SJCRH30 (cell line): ENCODE measurements around the gene PTH2. TPM values are rescaled to one million over a fixed set of nuclear protein-coding genes. Genes with fewer than 3 reads are reported as not detected.
"Not testable (repeated sequence)": the region's sequence is repeated elsewhere in the genome, so short reads cannot be mapped to it uniquely, and the experiment has no call there.

ENCODE experiments used
- DNase-seq, 2 experiments: peaks; one replicate each; pipeline ENCODE4 v3.0.0-alpha.2; 2015 to 2020
- H3K27ac ChIP-seq: fragments of 250-450 bp; sonication (Bioruptor Pico); 2 replicates; pipeline ENCODE4 v1.5.1; 2020; ENCODE audit warnings: mild to moderate bottlenecking, moderate library complexity
- H3K27me3 ChIP-seq: fragments of 250-450 bp; sonication (Bioruptor Pico); 2 replicates; pipeline ENCODE4 v1.5.1; 2020; ENCODE audit warnings: mild to moderate bottlenecking, moderate library complexity
- H3K36me3 ChIP-seq: fragments of 250-450 bp; sonication (Bioruptor Pico); 2 replicates; pipeline ENCODE4 v1.5.1; 2020; ENCODE audit warnings: mild to moderate bottlenecking, moderate library complexity
- H3K4me1 ChIP-seq: fragments of 250-450 bp; sonication (Bioruptor Pico); 2 replicates; pipeline ENCODE4 v1.5.1; 2020; ENCODE audit warnings: mild to moderate bottlenecking, moderate library complexity
- H3K4me3 ChIP-seq: fragments of 250-450 bp; sonication (Bioruptor Pico); 2 replicates; pipeline ENCODE4 v1.5.1; 2020; ENCODE audit warnings: mild to moderate bottlenecking, moderate library complexity
- H3K9me3 ChIP-seq: fragments of 250-450 bp; sonication (Bioruptor Pico); replicated peaks from 2 replicates; pipeline ENCODE4 v1.5.1; 2020; ENCODE audit warnings: mild to moderate bottlenecking, moderate library complexity
- total RNA-seq: library from RNA; depleted of rRNA; stranded (reverse); fragments of >200 nt; shearing (Covaris generic); gene quantifications from 2 replicates; pipeline ENCODE4 v1.2.3, GENCODE V29; 2014

PTH2 gene
- total RNA-seq, 1 experiment from 2014 or later: not detected

DNA sequence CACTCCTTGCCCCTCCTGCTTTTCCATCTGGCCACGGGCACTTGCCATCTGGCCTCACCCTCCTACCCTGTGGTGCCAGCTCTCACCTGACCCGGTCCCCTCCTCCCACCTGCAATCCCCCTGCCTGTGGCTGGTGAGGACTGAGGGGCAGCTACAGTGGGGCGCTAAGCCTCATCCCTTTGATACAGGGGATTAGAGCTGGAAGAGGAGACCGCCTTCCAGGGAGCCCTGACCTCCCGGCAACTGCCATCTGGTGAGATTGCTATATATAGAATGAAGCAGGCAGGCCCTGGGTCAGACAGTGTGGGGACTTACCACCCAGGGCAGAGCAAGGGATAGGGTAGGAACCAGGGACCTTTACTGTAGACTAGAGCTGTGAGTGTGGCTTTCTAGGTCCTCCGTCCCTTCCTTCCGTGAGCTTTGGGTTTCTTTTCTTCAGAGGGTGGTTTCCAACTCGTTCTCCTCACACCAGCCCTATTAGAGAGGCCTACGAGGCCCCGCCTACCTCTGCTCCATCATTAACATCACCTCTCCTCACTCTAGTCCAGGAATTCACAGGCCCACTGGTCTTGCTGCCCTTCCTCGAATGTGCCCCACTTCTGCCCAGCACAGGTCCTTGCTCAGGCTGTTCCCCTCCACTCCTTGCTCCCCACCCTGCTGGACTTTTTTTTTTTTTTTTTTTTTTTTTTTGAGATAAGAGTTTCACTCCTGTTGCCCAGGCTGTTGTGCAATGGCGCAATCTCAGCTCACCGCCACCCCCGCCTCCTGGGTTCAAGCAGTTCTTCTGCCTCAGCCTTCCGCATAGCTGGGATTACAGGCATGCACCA is 27.4 kb downstream of the PTH2 start:
- H3K4me3 ChIP-seq: no peak overlapping the region
- peaks cover 16% of the 10 kb centered on the region for H3K27me3 ChIP-seq
- H3K9me3 ChIP-seq: no peaks in the 10 kb centered on the region
- H3K36me3 ChIP-seq: no peaks in the 10 kb centered on the region
- no peak overlapping the region for H3K27ac ChIP-seq
- no peak for DNase-seq
- no peaks in the 10 kb centered on the region for H3K4me1 ChIP-seq

DNA sequence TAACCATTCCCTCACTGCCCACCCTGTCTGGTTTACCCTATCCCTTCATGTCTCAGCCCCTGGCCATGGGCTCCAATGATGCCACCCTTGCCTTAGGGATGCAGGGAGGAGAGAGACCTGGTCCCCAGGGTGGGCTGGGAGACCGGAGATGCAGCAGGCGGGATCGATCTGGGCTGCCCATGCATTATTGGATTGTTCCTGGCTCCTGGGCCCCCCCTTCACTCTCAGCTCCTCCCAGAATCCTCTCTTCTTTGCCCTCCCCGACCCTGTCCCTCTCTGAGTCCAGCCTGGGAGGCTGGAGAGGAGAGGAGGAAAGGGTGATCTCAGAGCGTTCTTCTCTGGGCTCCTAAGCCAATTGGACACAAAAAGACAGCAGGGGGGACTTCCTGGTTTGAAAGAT is 29.4 kb downstream of the PTH2 start:
- DNase-seq: no peak
- Histone ChIP-seq H3K27ac (no peak overlapping the region), H3K27me3 (peaks cover 11% of the 10 kb centered on the region), H3K4me3 (no peak overlapping the region), H3K9me3 (no peaks in the 10 kb centered on the region), H3K36me3 (no peaks in the 10 kb centered on the region), H3K4me1 (no peaks in the 10 kb centered on the region)

DNA sequence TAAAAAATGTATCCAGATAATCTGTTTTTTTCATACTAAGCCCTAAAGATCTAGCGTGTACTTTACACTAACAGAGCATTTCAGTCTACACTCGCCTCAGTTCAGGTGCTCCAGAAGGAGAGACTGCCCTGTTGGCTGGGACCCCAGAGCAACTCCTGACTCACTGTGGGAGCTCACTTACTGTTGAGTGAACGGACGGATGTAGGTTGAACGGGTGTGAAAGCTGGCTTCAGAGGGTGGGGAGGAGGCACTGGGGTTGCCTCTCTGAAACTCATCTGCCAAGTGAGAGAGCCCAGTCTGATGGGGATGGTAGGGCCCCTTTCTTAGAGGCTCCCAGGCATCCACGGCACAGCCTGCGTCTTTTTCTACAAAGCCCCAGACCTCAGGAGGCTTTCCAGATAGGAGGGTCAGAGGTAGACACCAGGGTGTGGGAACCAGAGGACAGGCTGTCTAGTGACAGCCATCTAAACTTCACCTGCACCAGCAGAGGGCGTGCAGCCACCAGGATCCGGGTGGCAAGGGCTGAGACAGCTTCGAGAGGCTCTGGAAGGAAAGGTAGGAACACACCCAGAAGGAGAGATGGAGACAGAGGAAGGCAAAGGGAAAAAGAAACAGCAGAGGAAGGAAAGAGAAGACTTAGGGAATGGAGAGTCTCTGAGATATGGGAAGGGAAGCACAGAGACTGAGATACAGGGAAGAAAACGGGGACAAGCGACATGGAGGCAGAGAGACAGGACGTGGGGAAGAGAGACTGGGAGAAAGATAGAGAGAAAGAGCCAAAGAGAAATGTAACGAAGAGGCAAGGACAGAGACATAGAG is 31.5 kb downstream of the PTH2 start:
- Histone ChIP-seq H3K9me3 (no peaks in the 10 kb centered on the region), H3K27me3 (peaks cover 11% of the 10 kb centered on the region), H3K27ac (no peak overlapping the region), H3K4me1 (no peaks in the 10 kb centered on the region), H3K36me3 (no peaks in the 10 kb centered on the region), H3K4me3 (no peak overlapping the region)
- peak; percentile 73 to 87 for DNase-seq

GRCh38 chr19:49390929-49391359 is 32.3 kb downstream of the PTH2 start:
- H3K4me3 ChIP-seq: no peak overlapping the region
- H3K27ac ChIP-seq: no peak overlapping the region
- H3K27me3 ChIP-seq: peaks cover 8% of the 10 kb centered on the region
- no peaks in the 10 kb centered on the region for H3K9me3 ChIP-seq
- no peaks in the 10 kb centered on the region for H3K36me3 ChIP-seq
- DNase-seq: no peak
- H3K4me1 ChIP-seq: no peaks in the 10 kb centered on the region

GRCh38 chr19:49390131-49390928 is 32.9 kb downstream of the PTH2 start:
- Histone ChIP-seq H3K4me3 (no peak overlapping the region), H3K4me1 (no peaks in the 10 kb centered on the region), H3K36me3 (no peaks in the 10 kb centered on the region), H3K9me3 (no peaks in the 10 kb centered on the region), H3K27me3 (peaks cover 6% of the 10 kb centered on the region), H3K27ac (no peak overlapping the region)
- DNase-seq: no peak

DNA sequence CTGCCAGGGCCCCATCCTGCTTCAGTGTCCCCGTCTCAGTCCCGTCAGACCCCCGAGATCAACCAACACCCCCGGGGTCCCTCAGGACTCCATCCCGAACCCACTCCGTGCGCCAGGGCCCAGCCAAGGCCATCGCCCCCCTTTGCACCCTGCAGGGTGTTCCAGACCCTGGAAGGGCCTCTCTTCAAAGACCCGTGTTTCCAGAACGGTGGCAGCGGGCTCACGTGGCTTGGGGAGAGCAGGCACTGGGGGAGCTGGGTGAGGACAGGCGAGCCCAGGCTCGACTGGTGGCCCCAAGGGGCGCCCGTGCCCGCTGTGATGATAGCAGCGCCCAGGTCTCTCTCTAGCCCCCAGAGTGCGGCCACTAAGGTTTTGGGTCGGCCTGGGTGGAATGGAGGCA is 33.8 kb downstream of the PTH2 start:
- DNase-seq: no peak
- Histone ChIP-seq H3K27ac (no peak overlapping the region), H3K27me3 (no peaks in the 10 kb centered on the region), H3K4me3 (no peak overlapping the region), H3K4me1 (no peaks in the 10 kb centered on the region), H3K36me3 (no peaks in the 10 kb centered on the region), H3K9me3 (no peaks in the 10 kb centered on the region)

DNA sequence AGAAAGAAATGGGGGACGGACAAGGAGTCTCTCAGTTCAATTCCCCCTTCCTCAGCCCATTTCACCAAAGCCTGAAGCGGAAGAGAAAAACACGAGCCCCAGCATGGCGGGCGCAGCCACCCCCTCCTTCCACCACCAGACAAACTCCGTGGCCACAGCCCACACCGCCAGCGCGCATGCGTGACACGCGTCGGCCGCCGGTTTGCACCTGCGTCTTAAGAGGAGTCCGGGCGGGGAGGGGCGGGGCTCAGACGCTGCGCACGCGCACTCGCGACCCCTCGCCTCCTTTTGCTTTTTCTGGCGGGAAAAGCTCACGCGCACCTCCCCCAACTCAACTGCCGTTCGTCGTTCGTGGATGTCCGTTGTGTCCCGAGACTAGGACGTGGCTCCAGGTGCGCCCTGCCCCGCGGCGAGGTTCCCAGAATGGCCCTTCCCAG is 35.3 kb downstream of the PTH2 start, which contains the start of gene KASH5:
TSS of gene KASH5 (plus strand) at position 314 of the 437 bp plus-strand sequence. CDS start 2,635 bp downstream, outside the sequence.
- no peaks in the 10 kb centered on the region for H3K27me3 ChIP-seq
- no peaks in the 10 kb centered on the region for H3K36me3 ChIP-seq
- H3K4me3 ChIP-seq: no peak within 1 kb of the TSS
- H3K27ac ChIP-seq: no peak within 1 kb of the TSS
- no peak for DNase-seq
- H3K9me3 ChIP-seq: no peaks in the 10 kb centered on the region
- no peaks in the 10 kb centered on the region for H3K4me1 ChIP-seq

DNA sequence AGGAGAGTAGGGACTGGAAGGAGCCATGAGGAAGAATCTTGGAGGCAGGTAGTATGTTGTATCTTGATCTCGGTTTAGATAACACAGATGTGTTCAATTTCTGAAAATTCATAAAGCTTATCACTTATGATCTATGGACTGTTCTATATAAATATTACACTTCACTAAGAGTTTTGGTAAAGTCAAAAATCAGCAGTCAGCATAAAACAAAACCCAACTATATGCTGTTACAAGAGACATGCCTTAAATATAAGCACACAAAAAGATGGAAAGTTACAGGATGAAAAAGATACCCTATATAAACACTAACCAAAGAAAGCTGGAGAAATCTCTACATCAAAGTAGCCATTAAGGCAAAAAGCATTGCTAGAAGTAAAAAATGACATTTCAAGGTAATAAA is 39.6 kb downstream of the PTH2 start:
- no peak for DNase-seq
- Histone ChIP-seq H3K4me1 (no peaks in the 10 kb centered on the region), H3K27ac (no peak overlapping the region), H3K9me3 (0 out of 2 replicates have a peak, but pooled peaks cover 3% of the 10 kb centered on the region), H3K4me3 (no peak overlapping the region), H3K27me3 (no peaks in the 10 kb centered on the region; the same call in 1 of the 2 replicates), H3K36me3 (no peaks in the 10 kb centered on the region)

DNA sequence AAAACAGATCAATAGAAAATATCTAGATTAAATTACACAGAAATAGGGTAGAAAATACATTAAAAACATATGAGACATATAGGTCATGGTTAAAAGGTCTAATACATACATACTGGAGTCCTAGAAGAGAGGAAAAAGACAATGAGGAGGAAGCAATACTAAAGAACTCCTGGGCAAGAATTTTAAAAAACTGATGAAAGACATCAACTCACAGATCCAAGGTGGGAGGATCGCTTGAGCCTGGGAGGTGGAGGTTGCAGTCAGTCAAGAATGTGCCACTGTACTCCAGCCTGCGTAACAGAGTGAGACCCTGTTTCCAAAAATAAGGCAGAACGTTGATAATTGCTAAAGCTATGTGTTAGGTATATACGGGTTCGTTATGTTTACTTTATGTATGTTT is 40.6 kb downstream of the PTH2 start:
- no peaks in the 10 kb centered on the region for H3K4me1 ChIP-seq
- no peak for DNase-seq
- H3K36me3 ChIP-seq: no peaks in the 10 kb centered on the region
- no peak overlapping the region for H3K4me3 ChIP-seq
- 0 out of 2 replicates have a peak, but pooled peaks cover 3% of the 10 kb centered on the region for H3K9me3 ChIP-seq
- H3K27ac ChIP-seq: no peak overlapping the region
- H3K27me3 ChIP-seq: no peaks in the 10 kb centered on the region; the same call in 1 of the 2 replicates

DNA sequence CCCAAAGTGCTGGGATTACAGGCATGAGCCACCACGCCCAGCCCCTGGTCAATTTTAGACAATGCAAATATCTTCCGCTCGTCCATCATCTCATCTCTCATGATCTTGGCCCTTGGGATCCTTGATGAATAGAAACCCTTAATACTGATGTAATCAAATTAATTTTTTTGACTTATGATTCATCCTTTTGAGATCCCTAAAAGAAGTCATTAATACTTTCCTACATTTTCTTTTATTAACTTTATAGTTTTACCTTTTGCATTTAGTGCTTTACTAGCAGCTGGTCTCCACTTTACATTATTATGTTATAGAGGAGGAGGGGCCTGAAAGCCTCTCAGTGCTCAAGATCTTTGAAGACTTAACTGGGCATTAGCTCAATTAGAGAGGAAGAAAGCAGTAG is 42.9 kb downstream of the PTH2 start:
- Histone ChIP-seq H3K9me3 (0 out of 2 replicates have a peak, but pooled peaks cover 3% of the 10 kb centered on the region), H3K27me3 (no peaks in the 10 kb centered on the region; the same call in 1 of the 2 replicates), H3K4me1 (no peaks in the 10 kb centered on the region), H3K36me3 (no peaks in the 10 kb centered on the region), H3K4me3 (no peak overlapping the region), H3K27ac (no peak overlapping the region)
- DNase-seq: no peak

GRCh38 chr19:49378512-49378911 is 44.7 kb downstream of the PTH2 start:
- Histone ChIP-seq H3K27me3 (no peaks in the 10 kb centered on the region; the same call in 1 of the 2 replicates), H3K27ac (no peak overlapping the region), H3K9me3 (0 out of 2 replicates have a peak, but pooled peaks cover 3% of the 10 kb centered on the region), H3K36me3 (no peaks in the 10 kb centered on the region), H3K4me1 (no peaks in the 10 kb centered on the region), H3K4me3 (no peak overlapping the region)
- no peak for DNase-seq

DNA sequence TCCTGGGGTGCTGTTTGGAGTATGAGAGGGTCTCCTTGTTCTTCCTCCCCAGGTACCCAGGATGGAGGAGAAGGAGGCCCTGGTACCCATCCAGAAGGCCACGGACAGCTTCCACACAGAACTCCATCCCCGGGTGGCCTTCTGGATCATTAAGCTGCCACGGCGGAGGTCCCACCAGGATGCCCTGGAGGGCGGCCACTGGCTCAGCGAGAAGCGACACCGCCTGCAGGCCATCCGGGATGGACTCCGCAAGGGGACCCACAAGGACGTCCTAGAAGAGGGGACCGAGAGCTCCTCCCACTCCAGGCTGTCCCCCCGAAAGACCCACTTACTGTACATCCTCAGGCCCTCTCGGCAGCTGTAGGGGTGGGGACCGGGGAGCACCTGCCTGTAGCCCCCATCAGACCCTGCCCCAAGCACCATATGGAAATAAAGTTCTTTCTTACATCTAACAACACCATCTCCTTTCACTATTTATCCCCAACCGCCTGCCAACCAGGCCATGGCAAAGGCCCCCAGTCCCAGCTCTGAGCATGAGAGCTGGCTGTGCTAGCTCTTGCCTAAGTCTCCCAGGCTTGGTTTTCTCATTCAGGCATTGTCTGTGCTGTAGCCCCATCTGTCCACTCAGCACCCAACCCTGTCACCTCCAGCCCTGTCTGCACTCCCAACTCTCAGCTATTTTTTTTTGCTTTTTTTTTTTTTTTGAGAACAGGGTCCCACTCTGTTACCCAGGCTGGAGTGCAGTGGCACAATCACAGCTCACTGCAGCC is 48.4 kb downstream of the PTH2 start:
- Histone ChIP-seq H3K9me3 (no peaks in the 10 kb centered on the region), H3K27me3 (no peaks in the 10 kb centered on the region; the same call in 1 of the 2 replicates), H3K4me3 (no peak overlapping the region), H3K27ac (no peak overlapping the region), H3K4me1 (no peaks in the 10 kb centered on the region), H3K36me3 (no peaks in the 10 kb centered on the region)
- DNase-seq: no peak

DNA sequence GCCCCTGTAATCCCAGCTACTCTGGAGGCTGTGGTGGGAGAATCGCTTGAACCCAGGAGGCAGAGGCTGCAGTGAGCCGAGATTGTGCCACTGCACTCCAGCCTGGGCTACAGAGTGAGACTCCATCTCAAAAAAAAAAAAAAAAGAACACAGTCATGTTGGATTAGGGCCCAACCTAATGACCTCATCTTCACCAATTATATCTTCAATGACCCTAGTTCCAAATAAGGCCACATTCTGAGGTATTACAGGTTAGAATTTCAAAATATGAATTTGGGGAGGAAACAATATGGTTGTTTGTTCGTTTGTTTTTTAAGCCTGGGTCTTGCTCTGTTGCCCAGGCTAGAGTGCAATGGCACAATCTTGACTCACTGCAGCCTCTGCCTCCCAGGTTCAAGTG is 50.1 kb downstream of the PTH2 start:
- not testable (repeated sequence) for H3K9me3 ChIP-seq, H3K27ac ChIP-seq, H3K36me3 ChIP-seq, H3K4me1 ChIP-seq, H3K27me3 ChIP-seq, H3K4me3 ChIP-seq, DNase-seq
